Left lung (tissue), 10 donors: ENCODE data around the gene RPTOR. TPM values are rescaled to one million over a fixed set of nuclear protein-coding genes. Genes with fewer than 3 reads are reported as not detected.

Experiments
- ATAC-seq: fragments of 200-7000 bp; cut with Tn5 transposase; one replicate; pipeline ENCODE4 v1.9.1; 2020; ENCODE audit warnings: moderate library complexity
- DNase-seq, 4 donors: peaks; one replicate each; pipeline ENCODE4 v3.0.0-alpha.2; 2013 to 2020
- H3K27ac ChIP-seq, 2 donors: fragments of 200-600 bp; sonication (generic) in 1 of 2; one replicate each; pipeline versions ENCODE4 v1.5.0 to v1.8.0; 2020 to 2021
- H3K27me3 ChIP-seq, 2 donors: fragments of 200-600 bp; sonication (generic) in 1 of 2; one replicate each; pipeline versions ENCODE4 v1.5.0 to v1.8.0; 2020 to 2021
- H3K36me3 ChIP-seq, 2 donors: fragments of 200-600 bp; sonication (generic) in 1 of 2; one replicate each; pipeline versions ENCODE4 v1.5.0 to v1.8.0; 2020 to 2021
- H3K4me1 ChIP-seq, 2 donors: fragments of 200-600 bp; one replicate each; pipeline ENCODE4 v1.8.0; 2021
- H3K4me3 ChIP-seq, 2 donors: fragments of 200-600 bp; sonication (generic) in 1 of 2; one replicate each; pipeline versions ENCODE4 v1.5.0 to v1.8.0; 2020 to 2021; ENCODE audit warnings: mild to moderate bottlenecking in 1 of 2
- H3K9me3 ChIP-seq, 2 donors: fragments of 200-600 bp; sonication (generic) in 1 of 2; one replicate each; pipeline versions ENCODE4 v1.5.0 to v1.8.0; 2020 to 2021
- CTCF ChIP-seq, 2 donors: fragments of 200-600 bp; sonication (generic) in 1 of 2; IDR thresholded peaks; one replicate each; pipeline versions ENCODE4 v1.5.0 to v1.8.0; 2021; ENCODE audit warnings: antibody characterized with exemption in 2 of 2
- intact Hi-C, 2 donors: fragments of 100-400 bp; cut with DNase I; formaldehyde crosslinking; loops; one replicate each; pipeline versions ENCODE4 v1.11.2 to v1.14.2; 2022
- polyA plus RNA-seq, 6 donors: library from polyadenylated mRNA; unstranded; fragments of 120-200 nt; gene quantifications; one replicate each; pipeline ENCODE4 v1.2.1, GENCODE V29; 2013; ENCODE audit not compliant: insufficient read length in 6 of 6
- total RNA-seq, 2 donors: library from RNA; stranded (reverse); fragmentation: NEBNext Ultra II Directional; extraction: Animal tissue kit (Norgen Biotek cat#: 25700); gene quantifications; one replicate each; pipeline ENCODE4 v1.2.1, GENCODE V29; 2021
- donor health status: DM: no; HTN: yes; CAD: no.
- donor health status: DM: no; HTN: no; CAD: no.

RPTOR gene
- total and polyA plus RNA-seq, 8 donors = 14.2 to 39.2 (median 20.7) TPM

- Histone ChIP-seq H3K27me3 (no peaks in the 10 kb centered on the region), H3K36me3 (peaks cover 0 to 40% of the 10 kb centered on the region in 2 donors), H3K4me1 (no peaks in the 10 kb centered on the region), H3K9me3 (no peaks in the 10 kb centered on the region), H3K27ac (no peak overlapping the region), H3K4me3 (no peak overlapping the region)
- TF ChIP-seq CTCF (IDR thresholded peaks at IDR 0.05) = no peak
- peak in 1 of 4 donors; percentile 71 for DNase-seq
- no peak for ATAC-seq
- intact Hi-C loops = no loop called here
Observed at GRCh38 chr17:80844418-80844990, 299.9 kb downstream of the RPTOR start.

- peak in 1 of 4 donors; percentile 39 for DNase-seq
- TF ChIP-seq CTCF (IDR thresholded peaks at IDR 0.05) = no peak
Observed at GRCh38 chr17:80845069-80845862, 300.6 kb downstream of the RPTOR start.

GRCh38 chr17:80845863-80846671, 301.4 kb downstream of the RPTOR start:
- peak in 1 of 4 donors; percentile 65 for DNase-seq

More at GRCh38 chr17:80845069-80845862, 300.6 kb downstream of the RPTOR start:
- intact Hi-C loops = no loop called here
- H3K27ac ChIP-seq = no peak overlapping the region
- peaks cover 0 to 41% of the 10 kb centered on the region in 2 donors for H3K36me3 ChIP-seq
- H3K9me3 ChIP-seq = no peaks in the 10 kb centered on the region
- H3K4me3 ChIP-seq = no peak overlapping the region
- H3K4me1 ChIP-seq = no peaks in the 10 kb centered on the region
- no peaks in the 10 kb centered on the region for H3K27me3 ChIP-seq
- ATAC-seq = no peak

GRCh38 chr17:80846932-80847331, 302.3 kb downstream of the RPTOR start:
- DNase-seq (peak in 1 of 4 donors; percentile 67), ATAC-seq (no peak)
- intact Hi-C loops = no loop called here
- Histone ChIP-seq H3K4me3 (no peak overlapping the region), H3K4me1 (no peaks in the 10 kb centered on the region), H3K27ac (no peak overlapping the region), H3K36me3 (peaks cover 0 to 46% of the 10 kb centered on the region in 2 donors), H3K9me3 (no peaks in the 10 kb centered on the region), H3K27me3 (no peaks in the 10 kb centered on the region)
- TF ChIP-seq CTCF (IDR thresholded peaks at IDR 0.05) = no peak

More at GRCh38 chr17:80845863-80846671, 301.4 kb downstream of the RPTOR start:
- Histone ChIP-seq H3K4me1 (no peaks in the 10 kb centered on the region), H3K27ac (no peak overlapping the region), H3K27me3 (no peaks in the 10 kb centered on the region), H3K36me3 (peaks cover 0 to 46% of the 10 kb centered on the region in 2 donors), H3K4me3 (no peak overlapping the region), H3K9me3 (no peaks in the 10 kb centered on the region)
- intact Hi-C loops = no loop called here
- no peak for TF ChIP-seq CTCF (IDR thresholded peaks at IDR 0.05)
- no peak for ATAC-seq
